ENCODE measurements around the gene LRRN4CL.

The LRRN4CL gene

GRCh38 chr11:62646825-62647608, 42.3 kb downstream of the LRRN4CL start:
- DNase-seq (ENCODE audit: low spot score), result no peak

- peak; percentile 99 for DNase-seq (ENCODE audit: low spot score)
These were observed 43.1 kb downstream of the LRRN4CL start, which contains the start of gene GANAB for GRCh38 chr11:62645946-62646824. TSS of gene GANAB (minus strand) at chr11:62646613. CDS start at chr11:62646599, 14 bp downstream.

- no peak for DNase-seq (ENCODE audit: low spot score)
These were observed 43.7 kb downstream of the LRRN4CL start for GRCh38 chr11:62645671-62645945.

- no peak for DNase-seq (ENCODE audit: low spot score)
These were observed 45.1 kb downstream of the LRRN4CL start for GRCh38 chr11:62644220-62644619.

Measured in cerebellar cortex (tissue), 1 donor.